ENCODE measurements around the gene AP1B1. TPM values are rescaled to one million over a fixed set of nuclear protein-coding genes. Genes with fewer than 3 reads are reported as not detected.
"Not testable (repeated sequence)": the region's sequence is repeated elsewhere in the genome, so short reads cannot be mapped to it uniquely, and the experiment has no call there.

Gene AP1B1
- polyA plus RNA-seq, 1 donor from 2014 or later, result 43.8 TPM

DNA sequence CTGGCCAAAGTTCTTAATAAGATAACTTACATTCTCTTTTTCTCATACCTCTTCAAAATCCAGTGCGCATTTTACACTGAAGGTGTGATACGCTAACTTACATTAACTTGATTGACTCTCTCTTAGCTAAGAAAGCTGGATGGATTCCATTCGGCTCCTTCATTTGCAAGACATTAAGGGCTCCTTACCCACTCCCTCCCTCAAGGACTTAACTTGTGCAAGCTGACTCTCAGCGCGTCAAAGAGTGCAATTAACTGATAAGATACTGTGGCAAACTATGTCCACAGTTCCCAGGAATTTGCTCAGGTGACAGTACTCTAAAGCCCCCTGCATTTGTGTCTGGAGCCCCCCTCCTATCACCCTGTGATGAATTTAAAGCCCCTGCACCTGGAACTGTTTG is 43.6 kb upstream of the AP1B1 start:
- H3K9me3 ChIP-seq (ENCODE audit: low read length), result no peaks in the 10 kb centered on the region
- H4K20me1 ChIP-seq (ENCODE audit: insufficient read depth), result no peaks in the 10 kb centered on the region
- no peak overlapping the region for H2AFZ ChIP-seq (ENCODE audit: low read depth, low read length)
- TF ChIP-seq MXI1 (conservative IDR thresholded peaks at IDR 0.05; ENCODE audit: poor library complexity, severe bottlenecking) (no peak), EP300 (conservative IDR thresholded peaks at IDR 0.05; ENCODE audit: poor library complexity, severe bottlenecking) (no peak), SMC3 (conservative IDR thresholded peaks at IDR 0.05; ENCODE audit: poor library complexity) (no peak)
- TF ChIP-seq, protein P1, sequence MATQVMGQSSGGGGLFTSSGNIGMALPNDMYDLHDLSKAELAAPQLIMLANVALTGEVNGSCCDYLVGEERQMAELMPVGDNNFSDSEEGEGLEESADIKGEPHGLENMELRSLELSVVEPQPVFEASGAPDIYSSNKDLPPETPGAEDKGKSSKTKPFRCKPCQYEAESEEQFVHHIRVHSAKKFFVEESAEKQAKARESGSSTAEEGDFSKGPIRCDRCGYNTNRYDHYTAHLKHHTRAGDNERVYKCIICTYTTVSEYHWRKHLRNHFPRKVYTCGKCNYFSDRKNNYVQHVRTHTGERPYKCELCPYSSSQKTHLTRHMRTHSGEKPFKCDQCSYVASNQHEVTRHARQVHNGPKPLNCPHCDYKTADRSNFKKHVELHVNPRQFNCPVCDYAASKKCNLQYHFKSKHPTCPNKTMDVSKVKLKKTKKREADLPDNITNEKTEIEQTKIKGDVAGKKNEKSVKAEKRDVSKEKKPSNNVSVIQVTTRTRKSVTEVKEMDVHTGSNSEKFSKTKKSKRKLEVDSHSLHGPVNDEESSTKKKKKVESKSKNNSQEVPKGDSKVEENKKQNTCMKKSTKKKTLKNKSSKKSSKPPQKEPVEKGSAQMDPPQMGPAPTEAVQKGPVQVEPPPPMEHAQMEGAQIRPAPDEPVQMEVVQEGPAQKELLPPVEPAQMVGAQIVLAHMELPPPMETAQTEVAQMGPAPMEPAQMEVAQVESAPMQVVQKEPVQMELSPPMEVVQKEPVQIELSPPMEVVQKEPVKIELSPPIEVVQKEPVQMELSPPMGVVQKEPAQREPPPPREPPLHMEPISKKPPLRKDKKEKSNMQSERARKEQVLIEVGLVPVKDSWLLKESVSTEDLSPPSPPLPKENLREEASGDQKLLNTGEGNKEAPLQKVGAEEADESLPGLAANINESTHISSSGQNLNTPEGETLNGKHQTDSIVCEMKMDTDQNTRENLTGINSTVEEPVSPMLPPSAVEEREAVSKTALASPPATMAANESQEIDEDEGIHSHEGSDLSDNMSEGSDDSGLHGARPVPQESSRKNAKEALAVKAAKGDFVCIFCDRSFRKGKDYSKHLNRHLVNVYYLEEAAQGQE (IDR thresholded peaks at IDR 0.05; ENCODE audit: borderline replicate concordance), result no peak
- no peaks in the 10 kb centered on the region for H3F3A ChIP-seq (ENCODE audit: insufficient read depth, low read length, poor library complexity, severe bottlenecking)
- H3K9ac ChIP-seq (ENCODE audit: low read length), result no peak overlapping the region
- no peak overlapping the region for H3K27ac ChIP-seq (ENCODE audit: low read length)
- H3K4me2 ChIP-seq (ENCODE audit: low read length), result no peak overlapping the region
- H3K79me2 ChIP-seq (replicated peaks; ENCODE audit: insufficient read depth, low read length), result no peaks in the 10 kb centered on the region
- H3K27me3 ChIP-seq (ENCODE audit: insufficient read depth, low read depth, low read length), result no peaks in the 10 kb centered on the region
- no peak overlapping the region for H3K4me3 ChIP-seq (ENCODE audit: low read length)
- no peaks in the 10 kb centered on the region for H3K9me2 ChIP-seq (ENCODE audit: insufficient read depth, low read length)
- H3K36me3 ChIP-seq (ENCODE audit: insufficient read depth, low read length), result no peaks in the 10 kb centered on the region

DNA sequence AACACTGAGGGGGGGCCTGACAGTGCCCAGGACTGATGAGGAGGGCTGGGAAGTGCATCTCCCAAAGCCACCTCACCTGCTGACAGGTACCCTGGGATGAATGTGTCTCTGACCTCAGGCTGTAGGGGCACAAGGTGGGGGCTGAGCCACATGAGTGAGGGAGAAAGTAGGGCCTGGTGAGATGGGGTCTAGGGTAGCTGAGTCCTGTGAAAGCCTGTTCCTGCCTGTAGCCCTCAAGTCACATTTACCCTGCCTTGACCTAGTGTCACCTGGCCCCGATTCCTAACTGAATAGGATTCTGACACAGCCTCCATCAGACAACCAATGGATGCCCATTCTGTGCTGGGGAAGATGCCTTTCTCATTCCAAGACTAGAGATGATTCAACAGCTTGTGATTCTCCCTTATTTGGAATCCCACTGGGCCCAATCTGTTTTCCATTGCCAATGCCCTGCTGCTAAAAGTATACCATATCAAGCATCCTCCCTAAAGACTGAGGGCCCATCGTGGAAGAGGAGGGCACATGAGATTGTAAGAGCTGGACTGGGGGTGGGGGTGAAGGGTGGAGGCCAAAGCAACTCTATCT is 38.9 kb upstream of the AP1B1 start:
- Histone ChIP-seq H2AFZ (ENCODE audit: low read depth, low read length) (no peak overlapping the region), H3K4me3 (ENCODE audit: low read length) (no peak overlapping the region), H3F3A (ENCODE audit: insufficient read depth, low read length, poor library complexity, severe bottlenecking) (no peaks in the 10 kb centered on the region), H3K9ac (ENCODE audit: low read length) (no peak overlapping the region), H3K27me3 (ENCODE audit: insufficient read depth, low read depth, low read length) (no peaks in the 10 kb centered on the region), H3K27ac (ENCODE audit: low read length) (no peak overlapping the region), H3K36me3 (ENCODE audit: insufficient read depth, low read length) (no peaks in the 10 kb centered on the region), H3K4me2 (ENCODE audit: low read length) (no peak overlapping the region), H3K9me2 (ENCODE audit: insufficient read depth, low read length) (no peaks in the 10 kb centered on the region), H4K20me1 (ENCODE audit: insufficient read depth) (no peaks in the 10 kb centered on the region), H3K9me3 (ENCODE audit: low read length) (no peaks in the 10 kb centered on the region), H3K79me2 (replicated peaks; ENCODE audit: insufficient read depth, low read length) (no peaks in the 10 kb centered on the region)
- TF ChIP-seq MXI1 (conservative IDR thresholded peaks at IDR 0.05; ENCODE audit: poor library complexity, severe bottlenecking) (no peak), RAD21 (conservative IDR thresholded peaks at IDR 0.05) (no peak), EP300 (conservative IDR thresholded peaks at IDR 0.05; ENCODE audit: poor library complexity, severe bottlenecking) (no peak), TAF1 (IDR thresholded peaks at IDR 0.05; ENCODE audit: low read depth) (no peak), POLR2AphosphoS5 (IDR thresholded peaks at IDR 0.05) (no peak), EZH2 (IDR thresholded peaks at IDR 0.05; ENCODE audit: borderline replicate concordance, insufficient read depth, low read length, poor library complexity, severe bottlenecking) (no peak)

DNA sequence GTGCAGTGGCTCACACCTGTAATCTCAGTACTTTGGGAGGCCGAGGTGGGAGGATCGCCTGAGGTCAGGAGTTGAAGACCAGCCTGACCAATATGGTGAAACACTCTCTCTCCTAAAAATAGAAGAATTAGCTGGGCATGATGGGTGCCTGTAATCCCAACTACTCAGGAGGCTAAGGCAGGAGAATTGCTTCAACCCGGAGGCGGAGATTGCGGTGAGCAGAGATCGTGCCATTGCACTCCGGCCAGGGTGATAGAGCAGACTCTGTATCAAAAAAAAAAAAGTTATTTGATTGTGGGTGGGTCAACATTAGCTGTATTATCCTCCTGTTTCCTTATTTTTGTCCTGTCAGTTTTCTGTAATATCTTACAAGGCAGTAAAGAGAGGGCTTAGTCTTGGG is 38.1 kb upstream of the AP1B1 start:
- H3K4me3 ChIP-seq (ENCODE audit: low read length), result no peak overlapping the region
- no peak overlapping the region for H3K4me2 ChIP-seq (ENCODE audit: low read length)
- no peaks in the 10 kb centered on the region for H3K9me3 ChIP-seq (ENCODE audit: low read length)
- H4K20me1 ChIP-seq (ENCODE audit: insufficient read depth), result no peaks in the 10 kb centered on the region
- H3K9me2 ChIP-seq (ENCODE audit: insufficient read depth, low read length), result no peaks in the 10 kb centered on the region
- no peaks in the 10 kb centered on the region for H3K36me3 ChIP-seq (ENCODE audit: insufficient read depth, low read length)
- no peaks in the 10 kb centered on the region for H3K79me2 ChIP-seq (replicated peaks; ENCODE audit: insufficient read depth, low read length)
- H3K27ac ChIP-seq (ENCODE audit: low read length), result no peak overlapping the region
- H3K27me3 ChIP-seq (ENCODE audit: insufficient read depth, low read depth, low read length), result no peaks in the 10 kb centered on the region
- no peak for TF ChIP-seq TAF1 (IDR thresholded peaks at IDR 0.05; ENCODE audit: low read depth)
- TF ChIP-seq, protein P1 (IDR thresholded peaks at IDR 0.05; ENCODE audit: borderline replicate concordance), result no peak
- no peak overlapping the region for H2AFZ ChIP-seq (ENCODE audit: low read depth, low read length)
- no peak overlapping the region for H3K9ac ChIP-seq (ENCODE audit: low read length)
- H3F3A ChIP-seq (ENCODE audit: insufficient read depth, low read length, poor library complexity, severe bottlenecking), result no peaks in the 10 kb centered on the region

DNA sequence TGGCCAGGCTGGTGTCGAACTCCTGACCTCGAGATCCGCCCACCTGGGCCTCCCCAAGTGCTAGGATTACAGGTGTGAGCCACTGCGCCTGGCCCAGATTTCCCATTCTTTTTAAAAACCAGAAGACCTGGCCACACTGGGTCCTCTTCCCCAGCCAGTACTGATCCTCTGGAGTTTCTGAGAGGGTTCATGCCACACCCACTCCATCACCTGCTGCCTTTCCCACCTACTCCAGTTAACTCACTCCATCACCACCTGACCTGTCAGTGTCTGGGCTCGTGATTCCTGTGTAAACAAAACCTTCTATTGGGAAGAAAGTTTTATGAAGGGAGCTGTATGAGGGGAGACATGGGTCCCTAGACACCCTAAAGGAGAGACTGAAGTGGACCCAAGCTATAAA is 30.3 kb upstream of the AP1B1 start:
- not testable (repeated sequence) for H3K27ac ChIP-seq (ENCODE audit: low read length); H3K9me3 ChIP-seq (ENCODE audit: low read length); H3K4me3 ChIP-seq (ENCODE audit: low read length); H3K4me2 ChIP-seq (ENCODE audit: low read length); H2AFZ ChIP-seq (ENCODE audit: low read depth, low read length); H3K9me2 ChIP-seq (ENCODE audit: insufficient read depth, low read length); H3K9ac ChIP-seq (ENCODE audit: low read length); H3K27me3 ChIP-seq (ENCODE audit: insufficient read depth, low read depth, low read length); H3K79me2 ChIP-seq (replicated peaks; ENCODE audit: insufficient read depth, low read length); H3F3A ChIP-seq (ENCODE audit: insufficient read depth, low read length, poor library complexity, severe bottlenecking); H4K20me1 ChIP-seq (ENCODE audit: insufficient read depth); H3K36me3 ChIP-seq (ENCODE audit: insufficient read depth, low read length)
